ENCODE data around the gene TTC5. TPM values are rescaled to one million over a fixed set of nuclear protein-coding genes. Genes with fewer than 3 reads are reported as not detected.
"Not testable (repeated sequence)": the region's sequence is repeated elsewhere in the genome, so short reads cannot be mapped to it uniquely, and the experiment has no call there.

The TTC5 gene
- total and polyA plus RNA-seq, 9 donors = 7.9 to 22.0 (median 14.7) TPM

- no peak for TF ChIP-seq CTCF (IDR thresholded peaks at IDR 0.05)
- TF ChIP-seq EP300 (IDR thresholded peaks at IDR 0.05) = no peak
- TF ChIP-seq POLR2A (IDR thresholded peaks at IDR 0.05) = no peak
Measured at GRCh38 chr14:20278414-20278813, 27.3 kb downstream of the TTC5 start.

DNA sequence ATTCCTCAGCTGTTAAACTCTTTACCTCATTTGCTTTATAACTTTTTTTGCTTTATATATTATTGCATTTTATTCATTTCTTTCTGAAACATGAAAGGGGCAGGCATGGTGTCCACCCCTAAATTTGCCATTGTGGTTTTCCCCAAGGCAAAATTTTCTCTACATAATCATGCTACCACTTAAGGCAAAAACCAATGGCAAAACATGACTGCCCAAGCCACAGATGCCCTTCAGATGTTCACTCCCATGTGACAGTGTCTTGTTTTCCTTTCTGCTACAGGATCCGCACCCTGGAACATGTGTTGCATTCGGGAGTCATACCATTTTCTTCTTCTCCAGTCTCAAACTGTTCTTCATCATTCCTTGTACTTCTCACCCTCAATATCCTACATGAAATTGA is 28.3 kb downstream of the TTC5 start:
- Histone ChIP-seq H3K4me1 (ENCODE audit: insufficient read depth) (no peaks in the 10 kb centered on the region), H3K9me3 (peaks cover 0 to 5% of the 10 kb centered on the region in 2 donors), H3K36me3 (no peaks in the 10 kb centered on the region), H3K4me3 (no peak overlapping the region), H3K27me3 (no peaks in the 10 kb centered on the region), H3K27ac (no peak overlapping the region)
- TF ChIP-seq POLR2A (IDR thresholded peaks at IDR 0.05) (no peak), EP300 (IDR thresholded peaks at IDR 0.05) (no peak), CTCF (IDR thresholded peaks at IDR 0.05) (no peak)
- WGBS, 3 donors = 65 to 97% (median 96%) methylated on average over 2 of the region's 2 CpGs
- DNase-seq = no peak
- intact Hi-C loops (cut with DNase I) = no loop called here

More at GRCh38 chr14:20278414-20278813, 27.3 kb downstream of the TTC5 start:
- Histone ChIP-seq H3K9me3 (peaks cover 0 to 3% of the 10 kb centered on the region in 2 donors), H3K36me3 (no peaks in the 10 kb centered on the region), H3K4me3 (no peak overlapping the region), H3K27ac (no peak overlapping the region), H3K4me1 (ENCODE audit: insufficient read depth) (no peaks in the 10 kb centered on the region), H3K27me3 (no peaks in the 10 kb centered on the region)
- intact Hi-C loops (cut with DNase I) = no loop called here
- WGBS, 3 donors = 29 to 49% (median 49%) methylated on average over 1 of the region's 1 CpG
- peak in 2 of 5 donors; percentile 31 to 37 for DNase-seq

DNA sequence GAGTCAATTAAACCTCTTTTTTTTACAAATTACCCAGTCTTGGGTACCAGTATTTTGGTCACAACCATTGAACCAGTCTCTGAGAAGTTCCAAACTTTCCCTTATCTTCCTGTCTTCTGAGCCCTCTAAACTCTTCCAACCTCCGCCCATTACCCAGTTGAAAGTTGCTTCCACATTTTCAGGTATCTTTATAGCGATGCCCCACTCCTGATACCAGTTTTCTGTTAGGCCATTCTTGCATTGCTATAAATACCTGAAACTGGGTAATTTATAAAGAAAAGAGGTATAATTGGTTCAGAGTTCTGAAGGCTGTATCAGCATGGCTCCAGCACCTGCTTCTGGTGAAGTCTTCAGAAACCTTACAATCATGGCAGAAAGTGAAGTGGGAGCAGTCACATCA is 31.7 kb downstream of the TTC5 start:
- WGBS, 3 donors = 98 to 99% (median 99%) methylated on average over 2 of the region's 2 CpGs
- TF ChIP-seq POLR2A (IDR thresholded peaks at IDR 0.05) = no peak
- no peak for TF ChIP-seq CTCF (IDR thresholded peaks at IDR 0.05)
- TF ChIP-seq EP300 (IDR thresholded peaks at IDR 0.05) = no peak
- Histone ChIP-seq H3K4me1 (ENCODE audit: insufficient read depth) (no peaks in the 10 kb centered on the region), H3K9me3 (peaks cover 0 to 5% of the 10 kb centered on the region in 2 donors), H3K27ac (no peak overlapping the region), H3K27me3 (no peaks in the 10 kb centered on the region), H3K36me3 (no peaks in the 10 kb centered on the region), H3K4me3 (no peak overlapping the region)
- intact Hi-C loops (cut with DNase I) = no loop called here
- DNase-seq = no peak

DNA sequence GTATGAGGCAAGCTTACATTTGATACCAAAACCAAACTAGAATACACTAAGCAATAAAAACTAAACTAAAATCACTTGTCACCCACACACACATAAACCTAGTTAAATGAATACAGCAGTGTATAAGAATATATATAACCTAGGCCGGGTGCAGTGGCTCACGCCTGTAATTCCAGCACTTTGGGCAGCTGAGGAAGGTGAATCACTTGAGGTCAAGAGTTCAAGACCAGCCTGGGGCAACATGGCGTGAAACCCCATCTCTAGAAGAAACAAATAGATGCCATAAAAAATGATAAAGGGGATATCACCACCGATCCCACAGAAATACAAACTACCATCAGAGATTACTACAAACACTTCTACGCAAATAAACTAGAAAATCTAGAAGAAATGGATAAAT is 41.4 kb downstream of the TTC5 start:
- intact Hi-C loops (cut with DNase I); H3K27ac ChIP-seq; DNase-seq; H3K27me3 ChIP-seq; H3K4me1 ChIP-seq (ENCODE audit: insufficient read depth); H3K36me3 ChIP-seq; H3K4me3 ChIP-seq; H3K9me3 ChIP-seq: not testable (repeated sequence)
- WGBS, 3 donors = 93 to 95% (median 94%) methylated on average over 5 of the region's 5 CpGs

DNA sequence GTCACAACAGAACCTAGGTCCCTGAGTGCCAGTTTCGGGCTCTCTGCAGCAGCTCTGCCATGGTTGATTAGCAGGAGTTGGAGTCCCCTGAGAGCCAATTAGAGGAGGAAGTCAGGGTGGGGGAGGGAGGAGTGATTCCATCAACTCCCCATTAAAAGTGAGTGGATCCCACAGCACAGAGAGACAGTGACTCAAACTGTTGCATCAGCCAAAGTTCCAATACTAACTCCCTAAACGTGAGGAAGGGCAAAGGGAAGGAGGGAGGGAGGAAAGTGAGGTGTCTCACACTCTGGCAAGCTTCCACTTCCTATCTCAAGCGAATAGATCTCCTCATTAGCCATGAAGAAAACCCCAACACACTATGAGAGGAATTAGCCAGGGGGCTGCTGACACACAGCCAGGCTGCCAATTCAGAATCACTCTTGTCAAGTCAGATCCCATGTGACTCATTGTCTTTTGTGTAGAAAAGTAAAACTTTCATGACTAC is 43.1 kb downstream of the TTC5 start:
- no peak for DNase-seq
- no peaks in the 10 kb centered on the region for H3K36me3 ChIP-seq
- no peaks in the 10 kb centered on the region for H3K27me3 ChIP-seq
- H3K27ac ChIP-seq = no peak overlapping the region
- intact Hi-C loops (cut with DNase I) = no loop called here
- H3K4me3 ChIP-seq = no peak overlapping the region
- TF ChIP-seq EP300 (IDR thresholded peaks at IDR 0.05) (no peak), POLR2A (IDR thresholded peaks at IDR 0.05) (no peak), CTCF (IDR thresholded peaks at IDR 0.05) (no peak)
- WGBS, 3 donors = 32 to 43% (median 38%) methylated on average over 3 of the region's 3 CpGs
- H3K9me3 ChIP-seq = no peaks in the 10 kb centered on the region
- H3K4me1 ChIP-seq (ENCODE audit: insufficient read depth) = no peaks in the 10 kb centered on the region

All from ovary (tissue), 9 donors.